Left ventricle myocardium superior (tissue), 1 donor: ENCODE data around the gene MRI1. TPM values are rescaled to one million over a fixed set of nuclear protein-coding genes. Genes with fewer than 3 reads are reported as not detected.
A peak's percentile ranks its signal among the peaks of the same experiment; 100 is the strongest.
"Not testable (repeated sequence)": the region's sequence is repeated elsewhere in the genome, so short reads cannot be mapped to it uniquely, and the experiment has no call there.

ENCODE experiments used
- ATAC-seq: fragments of 200-7000 bp; cut with Tn5 transposase; one replicate; pipeline ENCODE4 v1.9.1; 2020; ENCODE audit warnings: mild to moderate bottlenecking, moderate library complexity
- DNase-seq: peaks from one replicate; pipeline ENCODE4 v3.0.0-alpha.2; 2020
- intact Hi-C: fragments of 100-400 bp; cut with micrococcal nuclease; formaldehyde crosslinking; loops from one replicate; pipeline ENCODE4 v1.11.0; 2022
- total RNA-seq: library from RNA; stranded (reverse); fragmentation: NEBNext Ultra II Directional; extraction: Animal tissue kit (Norgen Biotek cat#: 25700); gene quantifications from one replicate; pipeline ENCODE4 v1.2.1, GENCODE V29; 2021
- donor health status: DM: no; HTN: yes; CAD: no; lungs with severe emphysema.

Gene MRI1
- total RNA-seq, 1 donor from 2014 or later = 13.7 TPM

DNA sequence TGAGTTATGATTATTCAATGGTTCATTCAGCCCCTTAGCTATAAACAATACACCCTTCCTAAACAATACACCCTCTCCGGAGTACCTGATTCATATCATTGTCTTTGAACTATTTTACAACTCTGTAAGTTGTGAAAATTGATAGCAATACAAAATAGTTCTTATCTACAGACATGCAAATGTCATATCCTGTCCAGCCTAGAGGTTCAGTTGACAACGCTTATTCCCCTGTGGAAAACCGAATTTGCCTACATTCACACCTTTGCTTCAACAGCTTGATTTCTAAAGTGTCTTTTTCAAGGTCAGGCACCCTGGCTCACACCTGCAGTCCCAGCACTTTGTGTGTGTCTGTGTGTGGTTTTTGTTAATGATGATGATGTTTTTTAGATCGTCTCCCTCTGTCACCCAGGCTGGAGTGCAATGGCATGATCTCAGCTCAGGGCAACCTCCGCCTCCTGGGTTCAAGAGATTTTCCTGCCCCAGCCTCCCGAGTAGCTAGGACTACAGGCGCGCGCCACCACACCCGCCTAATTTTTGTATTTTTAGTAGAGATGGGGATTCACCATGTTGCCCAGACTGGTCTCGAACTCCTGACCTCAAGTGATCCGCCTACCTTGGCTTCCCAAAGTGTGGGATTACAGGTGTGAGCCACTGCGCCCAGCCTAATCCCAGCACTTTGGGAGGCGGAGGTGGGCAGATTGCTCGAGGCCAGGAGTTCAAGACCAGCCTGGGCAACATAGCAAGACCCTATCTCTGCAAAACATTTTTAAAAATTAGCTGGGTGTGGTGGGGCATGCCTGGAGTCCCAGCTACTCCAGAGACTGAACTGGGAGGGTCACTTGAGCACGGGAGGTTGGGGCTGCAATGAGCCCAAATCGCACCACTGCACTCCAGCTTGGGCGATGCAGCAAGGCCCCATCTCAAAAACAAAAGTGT, 19.5 kb downstream of the MRI1 start:
- ATAC-seq (no peak), DNase-seq (no peak)
- intact Hi-C loops = loop anchor here (10.0 kb wide), 1 partner anchor 81 kb away; no protein-coding TSS in a partner anchor

- intact Hi-C loops = loop anchor here (10.0 kb wide), 1 partner anchor 80 kb away; no protein-coding TSS in a partner anchor
- ATAC-seq = peak; percentile 66
These were observed 20.6 kb downstream of the MRI1 start for GRCh38 chr19:13784731-13785452.

DNA sequence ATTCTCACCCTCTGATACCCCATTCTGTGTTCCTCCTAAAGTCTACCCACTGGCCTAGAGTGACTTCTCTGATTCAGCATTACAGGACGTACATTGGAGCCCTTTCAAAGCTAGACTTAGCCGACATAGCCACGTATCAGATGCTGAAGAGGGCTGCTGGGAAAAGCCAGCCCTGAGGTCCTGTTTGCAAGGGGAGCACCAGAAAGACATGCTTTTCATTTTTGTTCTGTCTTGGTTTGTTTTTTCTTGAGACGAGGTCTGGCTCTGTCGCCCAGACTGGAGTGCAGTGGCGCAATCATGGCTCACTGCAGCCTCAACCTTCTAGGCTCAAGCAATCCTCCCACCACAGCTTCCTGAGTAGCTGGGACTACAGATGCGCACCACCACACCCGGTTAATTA, 24.7 kb downstream of the MRI1 start:
- ATAC-seq (peak; percentile 33), DNase-seq (peak; percentile 49)
- intact Hi-C loops = loop anchor here (10.0 kb wide), 1 partner anchor 76 kb away; no protein-coding TSS in a partner anchor

More at GRCh38 chr19:13784731-13785452, 20.6 kb downstream of the MRI1 start:
- peak; percentile 82 for DNase-seq

DNA sequence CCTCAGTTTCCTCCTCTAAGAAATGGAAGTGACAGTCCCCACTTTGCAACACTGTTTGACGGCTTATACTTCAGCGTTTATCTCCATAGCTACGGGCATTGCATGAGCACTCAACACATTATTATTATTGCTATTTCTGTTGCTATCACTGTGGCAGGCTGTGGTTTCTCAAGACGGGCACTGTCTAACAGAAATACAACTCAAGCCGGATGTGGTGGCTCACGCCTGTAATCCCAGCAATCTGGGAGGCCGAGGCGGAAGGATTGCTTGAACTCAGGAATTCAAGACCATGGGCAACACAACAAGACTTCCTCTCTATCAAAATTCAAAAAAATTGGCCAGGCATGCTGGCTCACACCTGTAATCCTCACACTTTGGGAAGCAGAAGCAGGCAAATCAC, 26.0 kb downstream of the MRI1 start:
- ATAC-seq (no peak), DNase-seq (no peak)
- intact Hi-C loops = no loop called here

DNA sequence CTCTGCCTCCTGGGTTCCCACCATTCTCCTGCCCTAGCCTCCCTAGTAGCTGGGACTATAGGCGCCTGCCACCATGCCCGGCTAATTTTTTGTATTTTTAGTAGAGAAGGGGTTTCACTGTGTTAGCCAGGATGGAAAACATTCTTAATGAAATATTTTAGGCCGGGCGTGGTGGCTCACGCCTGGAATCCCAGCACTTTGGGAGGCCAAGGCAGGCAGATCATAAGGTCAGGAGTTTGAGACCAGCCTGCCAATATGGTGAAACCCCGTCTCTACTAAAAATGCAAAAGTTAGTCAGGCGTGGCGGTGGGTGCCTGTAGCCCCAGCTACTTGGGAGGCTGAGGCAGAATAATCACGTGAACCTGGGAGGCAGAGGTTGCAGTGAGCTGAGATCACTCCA, 29.0 kb downstream of the MRI1 start:
- intact Hi-C loops, ATAC-seq, DNase-seq: not testable (repeated sequence)

- DNase-seq = peak; percentile 85
- intact Hi-C loops = no loop called here
- ATAC-seq = peak; percentile 33
These were observed 30.1 kb downstream of the MRI1 start for GRCh38 chr19:13794398-13794756.

DNA sequence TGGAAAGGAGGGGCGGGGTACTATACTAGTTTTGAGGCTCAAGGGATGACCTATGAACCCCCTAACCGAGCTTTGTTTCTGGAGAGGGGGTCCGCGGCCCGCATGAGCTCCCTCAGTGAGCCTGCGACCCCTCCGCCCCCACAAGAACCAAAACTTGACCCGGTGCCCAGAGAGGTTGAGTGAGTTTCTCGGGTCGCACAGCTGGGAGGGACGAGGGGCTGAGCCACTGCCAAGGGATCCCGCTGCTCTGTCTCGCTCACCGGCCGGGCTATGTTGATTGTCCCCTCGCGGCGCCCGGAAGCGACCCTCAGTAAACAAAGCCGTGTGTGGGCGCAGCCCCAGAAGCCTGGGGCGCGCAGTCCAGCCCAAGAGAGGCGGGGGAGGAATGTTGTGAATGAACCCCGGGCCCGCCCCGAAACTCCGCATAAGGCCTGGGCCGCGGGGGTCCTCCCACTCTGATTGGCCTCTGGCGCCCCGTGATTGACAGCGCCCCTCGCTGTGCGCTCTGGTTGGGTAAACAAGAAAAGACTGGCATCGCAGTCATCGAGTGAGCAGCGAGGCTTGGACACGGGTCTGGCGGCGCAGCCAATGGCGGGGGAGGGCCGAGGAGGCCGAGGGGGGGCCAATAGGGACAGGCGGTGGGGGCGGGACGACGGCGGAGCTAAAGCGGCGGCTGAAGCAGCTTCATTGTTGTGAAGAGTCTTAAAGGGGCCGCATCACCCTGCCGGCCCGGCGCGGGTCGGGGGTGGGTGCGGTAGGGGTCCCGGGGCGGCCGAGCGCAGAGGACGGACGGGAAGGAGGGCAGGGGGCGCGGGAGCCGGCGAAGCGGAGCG, 30.7 kb downstream of the MRI1 start, which contains the start of gene ZSWIM4:
TSS of gene ZSWIM4 (plus strand) at position 687 of the 833 bp plus-strand sequence. CDS start 206 bp downstream, outside the sequence.
- DNase-seq (peak; percentile 99), ATAC-seq (peak; percentile 96)
- intact Hi-C loops = no loop called here

DNA sequence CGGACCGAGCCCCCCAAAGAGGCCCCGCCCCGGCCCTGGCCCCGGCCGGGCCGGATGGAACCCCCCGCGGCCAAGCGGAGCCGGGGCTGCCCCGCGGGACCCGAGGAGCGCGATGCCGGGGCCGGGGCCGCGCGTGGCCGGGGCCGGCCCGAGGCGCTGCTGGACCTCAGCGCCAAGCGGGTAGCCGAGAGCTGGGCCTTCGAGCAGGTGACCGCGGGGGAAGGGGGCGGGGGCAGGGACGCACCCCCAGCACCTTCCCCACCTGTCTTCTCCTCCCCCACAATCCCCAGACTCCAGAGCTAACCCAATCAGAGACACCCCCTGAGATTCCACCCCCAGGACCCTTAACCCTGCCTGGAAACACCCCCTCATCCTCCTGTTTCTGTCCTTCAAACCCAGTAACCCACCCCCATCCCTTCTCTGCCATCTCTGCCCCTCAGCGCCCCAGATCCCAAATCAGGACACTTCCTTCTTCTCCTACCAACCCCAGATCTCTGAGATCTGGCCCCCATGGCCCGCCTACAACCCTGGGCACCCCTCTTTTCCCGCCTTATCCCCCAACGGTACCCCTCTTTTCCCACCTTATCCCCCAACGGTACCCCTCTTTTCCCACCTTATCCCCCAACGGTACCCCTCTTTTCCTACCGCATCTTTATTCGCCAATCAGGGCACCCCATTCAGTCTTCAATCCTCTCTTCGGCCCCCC, 31.4 kb downstream of the MRI1 start:
- ATAC-seq (peak; percentile 22), DNase-seq (no peak)
- intact Hi-C loops = no loop called here

DNA sequence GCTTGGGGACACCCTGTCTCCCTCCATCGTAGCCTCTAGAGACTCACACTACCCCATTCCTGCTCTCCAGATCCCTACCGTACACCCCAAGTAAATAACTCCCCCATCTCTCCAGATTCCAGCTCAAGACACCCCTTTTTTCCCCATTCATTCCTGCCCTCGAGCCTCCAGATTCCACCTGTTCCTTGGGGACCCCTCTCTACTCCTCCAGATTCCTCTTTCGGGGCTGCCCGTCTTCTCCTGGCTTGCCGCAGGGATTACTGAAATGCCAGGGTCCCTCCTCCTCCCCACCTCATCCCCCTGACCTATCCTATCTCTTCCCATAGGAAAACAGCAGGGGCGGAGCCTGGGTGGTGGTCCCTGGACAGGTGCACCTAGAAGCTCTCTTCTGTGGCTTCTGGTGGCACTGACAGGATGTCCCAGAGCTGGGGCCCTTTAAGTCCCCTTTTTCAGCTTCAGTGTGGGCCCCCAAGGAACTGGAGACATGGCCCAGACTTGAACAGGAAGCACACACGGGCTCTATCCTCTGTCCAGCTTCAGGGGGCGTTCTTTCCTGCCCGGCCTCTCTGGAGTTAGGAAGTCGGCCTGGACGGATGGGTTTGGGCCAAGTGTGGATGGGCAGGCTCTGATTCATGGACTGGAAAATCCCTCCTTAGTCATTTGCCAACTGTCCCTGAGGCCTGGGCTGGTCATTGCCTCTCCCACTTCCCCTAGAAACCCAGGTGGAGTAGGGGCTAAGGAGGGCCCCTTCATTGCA, 32.2 kb downstream of the MRI1 start:
- ATAC-seq (peak; percentile 36), DNase-seq (peak; percentile 79)
- intact Hi-C loops = no loop called here

DNA sequence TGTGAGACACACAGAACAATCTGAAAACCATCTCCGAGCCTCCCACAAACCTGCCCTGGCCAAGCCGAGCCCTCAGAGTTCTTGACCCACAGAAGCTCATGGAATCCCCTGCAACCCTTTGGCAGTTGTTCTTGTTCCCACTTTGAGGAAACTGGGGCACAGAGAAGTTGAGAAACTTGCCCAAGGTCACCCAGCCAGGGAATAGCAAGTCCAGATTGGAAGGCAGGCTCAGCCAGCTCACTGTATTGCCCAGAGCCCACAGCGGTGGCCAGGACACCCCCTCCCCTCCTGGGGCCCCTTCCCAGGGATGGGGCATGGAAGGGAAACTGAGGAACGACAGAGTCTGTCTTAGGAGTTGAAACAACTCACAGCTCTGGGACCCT, 32.7 kb downstream of the MRI1 start:
- no peak for DNase-seq
- intact Hi-C loops = no loop called here
- no peak for ATAC-seq

- intact Hi-C loops = no loop called here
- ATAC-seq (no peak), DNase-seq (peak; percentile 35)
These were observed 33.5 kb downstream of the MRI1 start for GRCh38 chr19:13797870-13798269.

DNA sequence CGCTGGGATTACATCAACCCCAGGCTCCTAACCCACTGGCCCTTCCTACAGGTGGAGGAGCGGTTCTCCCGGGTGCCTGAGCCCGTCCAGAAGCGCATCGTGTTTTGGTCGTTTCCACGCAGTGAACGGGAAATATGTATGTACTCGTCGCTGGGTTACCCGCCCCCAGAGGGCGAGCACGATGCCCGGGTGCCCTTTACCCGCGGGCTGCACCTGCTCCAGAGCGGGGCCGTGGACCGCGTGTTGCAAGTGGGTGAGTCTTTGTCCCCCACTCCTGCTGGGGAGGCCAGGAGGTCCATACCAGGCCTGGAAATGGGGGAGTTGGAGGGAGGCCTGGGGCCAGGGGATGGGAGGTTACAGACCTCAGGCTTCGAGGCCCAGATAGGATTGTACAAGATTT, 35.3 kb downstream of the MRI1 start:
- no peak for ATAC-seq
- no peak for DNase-seq
- intact Hi-C loops = no loop called here

DNA sequence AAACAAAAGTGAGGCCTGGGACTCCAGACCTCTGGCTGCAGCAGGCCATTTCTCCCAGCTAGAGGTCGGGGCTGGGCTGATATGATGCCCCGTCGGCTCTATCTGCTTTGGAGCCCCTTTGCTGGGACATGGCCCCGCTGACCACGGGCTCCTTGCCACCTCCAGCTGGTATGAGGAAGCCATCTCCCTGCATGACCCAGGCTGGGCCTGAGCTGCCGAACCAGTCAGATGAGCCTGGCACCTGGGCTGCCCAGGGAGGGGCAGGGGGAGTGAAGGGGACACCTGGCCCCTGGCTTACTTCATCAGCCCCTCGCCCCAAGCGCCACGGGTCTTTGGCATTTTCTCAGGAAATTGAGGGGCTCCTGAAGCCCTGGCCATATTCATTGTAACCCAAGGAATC, 38.7 kb downstream of the MRI1 start:
- intact Hi-C loops = no loop called here
- ATAC-seq (no peak), DNase-seq (no peak)

GRCh38 chr19:13804830-13805683, 40.7 kb downstream of the MRI1 start:
- intact Hi-C loops = no loop called here
- peak; percentile 84 for ATAC-seq
- DNase-seq = peak; percentile 70

GRCh38 chr19:13806728-13807127, 42.4 kb downstream of the MRI1 start:
- ATAC-seq (no peak), DNase-seq (no peak)
- intact Hi-C loops = no loop called here

DNA sequence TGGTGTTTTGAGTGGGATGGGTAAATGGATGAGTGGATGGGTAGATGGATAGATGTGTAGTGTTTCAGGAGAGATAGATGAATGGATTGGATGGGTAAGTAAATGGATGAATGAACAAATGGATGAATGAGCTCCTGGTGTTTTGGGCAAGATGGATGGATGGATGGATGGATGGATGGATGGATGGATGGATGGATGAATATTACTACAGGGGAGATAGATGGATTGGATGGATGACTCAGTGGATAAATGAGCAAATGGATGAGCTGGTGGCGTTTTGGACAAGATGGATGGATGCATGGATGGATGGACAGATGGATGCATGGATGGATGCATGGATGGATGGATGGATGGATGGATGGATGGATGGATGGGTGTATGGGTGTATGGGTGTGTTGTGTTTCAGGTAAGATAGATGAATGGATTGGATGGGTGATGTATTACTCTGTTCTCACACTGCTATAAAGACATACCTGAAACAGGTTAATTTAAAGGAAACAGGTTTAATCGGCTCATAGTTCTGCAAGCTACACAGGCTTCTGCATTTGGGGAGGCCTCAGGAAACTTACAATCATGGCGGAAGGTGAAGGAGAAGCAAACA, 43.2 kb downstream of the MRI1 start:
- no peak for DNase-seq
- intact Hi-C loops = no loop called here
- no peak for ATAC-seq

DNA sequence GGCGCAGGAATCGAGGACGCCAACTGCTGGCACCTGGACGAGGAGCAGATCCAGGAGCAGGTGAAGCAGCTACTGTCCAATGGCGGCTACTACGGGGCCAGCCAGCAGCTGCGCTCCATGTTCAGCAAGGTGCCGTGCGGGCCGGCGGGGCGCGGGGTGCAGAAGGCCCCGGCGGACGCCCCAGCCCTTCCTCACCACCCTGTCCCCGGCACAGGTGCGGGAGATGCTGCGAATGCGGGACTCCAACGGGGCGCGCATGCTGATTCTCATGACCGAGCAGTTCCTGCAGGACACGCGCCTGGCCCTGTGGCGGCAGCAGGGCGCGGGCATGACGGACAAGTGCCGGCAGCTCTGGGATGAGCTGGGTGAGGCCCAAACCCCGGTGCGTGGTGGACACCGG, 44.5 kb downstream of the MRI1 start:
- ATAC-seq (no peak), DNase-seq (no peak)
- intact Hi-C loops = no loop called here
